NCI-H2029 (cell line): ENCODE data around the gene DNAJA4.
A peak's percentile ranks its signal among the peaks of the same experiment; 100 is the strongest.

Source experiments
- DNase-seq: peaks from one replicate; lab custom pipeline; 2025; lab: John Stamatoyannopoulos, UW

The DNAJA4 gene

GRCh38 chr15:78315686-78316282, 51.4 kb downstream of the DNAJA4 start:
- no peak for DNase-seq

- DNase-seq = no peak
Observed at GRCh38 chr15:78316283-78317083, 52.1 kb downstream of the DNAJA4 start.

GRCh38 chr15:78317145-78317836, 52.9 kb downstream of the DNAJA4 start:
- no peak for DNase-seq

GRCh38 chr15:78319588-78319987, 55.2 kb downstream of the DNAJA4 start:
- DNase-seq = no peak

- peak; percentile 15 for DNase-seq
Observed at GRCh38 chr15:78320183-78320582, 55.8 kb downstream of the DNAJA4 start.

GRCh38 chr15:78321041-78321570, 56.7 kb downstream of the DNAJA4 start:
- DNase-seq = no peak

- no peak for DNase-seq
Observed at GRCh38 chr15:78321786-78322185, 57.4 kb downstream of the DNAJA4 start.

GRCh38 chr15:78322243-78322642, 57.9 kb downstream of the DNAJA4 start:
- no peak for DNase-seq

- DNase-seq = no peak
Observed at GRCh38 chr15:78322724-78323521, 58.6 kb downstream of the DNAJA4 start.

- DNase-seq = no peak
Observed at GRCh38 chr15:78323693-78324092, 59.3 kb downstream of the DNAJA4 start.

- DNase-seq = no peak
Observed at GRCh38 chr15:78324144-78324543, 59.8 kb downstream of the DNAJA4 start.

GRCh38 chr15:78325092-78325843, 60.9 kb downstream of the DNAJA4 start:
- DNase-seq = no peak

GRCh38 chr15:78327466-78327865, 63.1 kb downstream of the DNAJA4 start:
- no peak for DNase-seq

GRCh38 chr15:78329625-78330024, 65.3 kb downstream of the DNAJA4 start:
- DNase-seq = no peak
